ENCODE data around the gene PTPRN2.
"Not testable (repeated sequence)": the region's sequence is repeated elsewhere in the genome, so short reads cannot be mapped to it uniquely, and the experiment has no call there.

Gene PTPRN2

GRCh38 chr7:157901816-157902610 is 685.6 kb downstream of the PTPRN2 start:
- DNase-seq = not testable (repeated sequence)

- no peak for DNase-seq
Measured at GRCh38 chr7:157901166-157901565, 686.5 kb downstream of the PTPRN2 start.

- no peak for DNase-seq
Measured at GRCh38 chr7:157900556-157900955, 687.1 kb downstream of the PTPRN2 start.

- DNase-seq = no peak
Measured at GRCh38 chr7:157900011-157900410, 687.6 kb downstream of the PTPRN2 start.

- DNase-seq = no peak
Measured at GRCh38 chr7:157898802-157899505, 688.7 kb downstream of the PTPRN2 start.

GRCh38 chr7:157898261-157898660 is 689.4 kb downstream of the PTPRN2 start:
- no peak for DNase-seq

- no peak for DNase-seq
Measured at GRCh38 chr7:157897681-157898080, 689.9 kb downstream of the PTPRN2 start.

GRCh38 chr7:157896774-157897555 is 690.7 kb downstream of the PTPRN2 start:
- no peak for DNase-seq

- DNase-seq = not testable (repeated sequence)
Measured at GRCh38 chr7:157896376-157896675, 691.3 kb downstream of the PTPRN2 start.

GRCh38 chr7:157895520-157896375 is 691.9 kb downstream of the PTPRN2 start:
- DNase-seq = no peak

GRCh38 chr7:157895098-157895497 is 692.5 kb downstream of the PTPRN2 start:
- DNase-seq = not testable (repeated sequence)

GRCh38 chr7:157893535-157894044 is 694.0 kb downstream of the PTPRN2 start:
- DNase-seq = no peak

GRCh38 chr7:157892751-157893523 is 694.7 kb downstream of the PTPRN2 start:
- DNase-seq = no peak

- no peak for DNase-seq
Measured at GRCh38 chr7:157890921-157891401, 696.7 kb downstream of the PTPRN2 start.

GRCh38 chr7:157889480-157889879 is 698.1 kb downstream of the PTPRN2 start:
- DNase-seq = no peak

GRCh38 chr7:157888579-157888978 is 699.0 kb downstream of the PTPRN2 start:
- DNase-seq = no peak

- no peak for DNase-seq
Measured at GRCh38 chr7:157887400-157887799, 700.2 kb downstream of the PTPRN2 start.

- DNase-seq = no peak
Measured at GRCh38 chr7:157886711-157887110, 700.9 kb downstream of the PTPRN2 start.

GRCh38 chr7:157886266-157886665 is 701.4 kb downstream of the PTPRN2 start:
- no peak for DNase-seq

GRCh38 chr7:157885140-157885539 is 702.5 kb downstream of the PTPRN2 start:
- no peak for DNase-seq

- DNase-seq = no peak
Measured at GRCh38 chr7:157884461-157885062, 703.1 kb downstream of the PTPRN2 start.
